GM23338 (cell line): Measurements from ENCODE around the gene FAM76B. TPM values are rescaled to one million over a fixed set of nuclear protein-coding genes. Genes with fewer than 3 reads are reported as not detected.

Experiments used
- ATAC-seq: fragments of 200-7000 bp; cut with Tn5 transposase; 3 replicates; pipeline ENCODE4 v1.9.1; 2020
- DNase-seq: peaks from one replicate; pipeline ENCODE4 v3.0.0-alpha.2; 2015; ENCODE audit warnings: low spot score
- H2AFZ ChIP-seq: fragments of 200-600 bp; sonication (generic); 2 replicates; pipeline ENCODE4 v1.8.0; 2016; ENCODE audit warnings: antibody characterized with exemption, mild to moderate bottlenecking, moderate library complexity
- H3F3A ChIP-seq: fragments of 200-600 bp; sonication (generic); replicated peaks from 2 replicates; pipeline ENCODE4 v1.8.0; 2017; ENCODE audit warnings: antibody characterized with exemption, mixed run types, low read depth
- H3K27ac ChIP-seq: fragments of 200-600 bp; sonication (generic); 2 replicates; pipeline ENCODE4 v1.6.1; 2016; ENCODE audit warnings: low read depth
- H3K27me3 ChIP-seq: fragments of 200-600 bp; sonication (generic); 2 replicates; pipeline ENCODE4 v1.8.0; 2016; ENCODE audit warnings: mild to moderate bottlenecking, mixed run types, moderate library complexity; ENCODE audit not compliant: insufficient read depth
- H3K36me3 ChIP-seq: fragments of 200-600 bp; sonication (generic); 2 replicates; pipeline ENCODE4 v1.8.0; 2016; ENCODE audit warnings: mild to moderate bottlenecking; ENCODE audit not compliant: insufficient read depth
- H3K4me1 ChIP-seq: fragments of 200-600 bp; sonication (generic); 2 replicates; pipeline ENCODE4 v1.8.0; 2016; ENCODE audit warnings: mild to moderate bottlenecking, moderate library complexity; ENCODE audit not compliant: insufficient read depth
- H3K4me2 ChIP-seq: fragments of 200-600 bp; sonication (generic); 2 replicates; pipeline ENCODE4 v1.7.1; 2017; ENCODE audit warnings: mixed run types
- H3K4me3 ChIP-seq: fragments of 200-600 bp; sonication (generic); 2 replicates; pipeline ENCODE4 v1.6.1; 2016; ENCODE audit warnings: mixed run types
- H3K79me2 ChIP-seq: fragments of 200-600 bp; sonication (generic); replicated peaks from 2 replicates; pipeline ENCODE4 v1.8.0; 2017; ENCODE audit warnings: mild to moderate bottlenecking; ENCODE audit not compliant: insufficient read depth
- H3K9me2 ChIP-seq: fragments of 200-600 bp; sonication (generic); 2 replicates; pipeline ENCODE4 v1.8.0; 2017; ENCODE audit not compliant: insufficient read depth
- H4K20me1 ChIP-seq: fragments of 200-600 bp; sonication (generic); replicated peaks from 2 replicates; pipeline ENCODE4 v1.8.0; 2017; ENCODE audit warnings: mild to moderate bottlenecking; ENCODE audit not compliant: insufficient read depth
- H3K27ac Mint-ChIP-seq: 2 replicates; pipeline ENCODE4 v1.8.0; 2020; ENCODE audit warnings: inconsistent platforms, mild to moderate bottlenecking, moderate library complexity, mixed read lengths
- H3K27me3 Mint-ChIP-seq: 3 replicates; pipeline ENCODE4 v1.8.0; 2022; ENCODE audit warnings: low read depth, mild to moderate bottlenecking, moderate library complexity, mixed read lengths, inconsistent platforms; ENCODE audit not compliant: insufficient read depth, poor library complexity
- H3K36me3 Mint-ChIP-seq: 3 replicates; pipeline ENCODE4 v1.8.0; 2021; ENCODE audit warnings: low read depth, mild to moderate bottlenecking, inconsistent platforms, moderate library complexity, mixed read lengths
- H3K4me1 Mint-ChIP-seq: 3 replicates; pipeline ENCODE4 v1.8.0; 2020; ENCODE audit warnings: mild to moderate bottlenecking, inconsistent platforms, mixed read lengths
- H3K4me3 Mint-ChIP-seq: 3 replicates; pipeline ENCODE4 v1.8.0; 2021; ENCODE audit warnings: moderate library complexity, mild to moderate bottlenecking, inconsistent platforms, mixed read lengths
- H3K9me3 Mint-ChIP-seq: 3 replicates; pipeline ENCODE4 v1.8.0; 2020; ENCODE audit warnings: moderate library complexity, mild to moderate bottlenecking, inconsistent platforms, mixed read lengths
- CREB1 ChIP-seq: fragments of 250-450 bp; sonication (Bioruptor Pico); IDR thresholded peaks from 2 replicates; pipeline ENCODE4 v1.5.0; 2020; ENCODE audit warnings: low read depth, mild to moderate bottlenecking, moderate library complexity
- CTCF ChIP-seq, 2 experiments: fragments of 200-600 bp in 1 of 2; sonication (generic) in 1 of 2; conservative IDR thresholded peaks; 2 replicates each; pipeline versions ENCODE4 v1.5.1 to v1.6.1; 2016 to 2017; ENCODE audit warnings: antibody characterized with exemption in 2 of 2, low read depth in 2 of 2, mild to moderate bottlenecking in 2 of 2, moderate library complexity in 1 of 2
- ETS1 ChIP-seq: IDR thresholded peaks from 2 replicates; pipeline ENCODE4 v1.6.1; 2016; ENCODE audit warnings: antibody characterized with exemption
- EZH2 ChIP-seq: fragments of 200-600 bp; sonication (generic); IDR thresholded peaks from one replicate; pipeline ENCODE4 v1.8.0; 2017; ENCODE audit warnings: antibody characterized with exemption, mild to moderate bottlenecking, low read depth; ENCODE audit not compliant: unreplicated experiment
- EZH2phosphoT487 ChIP-seq: fragments of 200-600 bp; sonication (generic); IDR thresholded peaks from one replicate; pipeline ENCODE4 v1.8.1; 2018; ENCODE audit warnings: antibody characterized with exemption; ENCODE audit not compliant: unreplicated experiment
- JUNB ChIP-seq: IDR thresholded peaks from one replicate; pipeline ENCODE4 v1.6.1; 2016; ENCODE audit warnings: antibody characterized with exemption; ENCODE audit not compliant: unreplicated experiment
- NANOG ChIP-seq: IDR thresholded peaks from 2 replicates; pipeline ENCODE4 v1.6.1; 2016; ENCODE audit warnings: antibody characterized with exemption, borderline replicate concordance
- POLR2AphosphoS5 ChIP-seq: IDR thresholded peaks from 2 replicates; pipeline ENCODE4 v1.6.1; 2016; ENCODE audit warnings: antibody characterized with exemption, low read depth
- STAT1 ChIP-seq: IDR thresholded peaks from one replicate; pipeline ENCODE4 v1.6.1; 2016; ENCODE audit warnings: antibody characterized with exemption; ENCODE audit not compliant: unreplicated experiment
- ZNF114 ChIP-seq: fragments of 250-450 bp; sonication (Bioruptor Pico); IDR thresholded peaks from 2 replicates; pipeline ENCODE4 v1.5.0; 2020; ENCODE audit warnings: mild to moderate bottlenecking, moderate library complexity
- ZNF331 ChIP-seq: fragments of 250-450 bp; sonication (Bioruptor Pico); IDR thresholded peaks from 2 replicates; pipeline ENCODE4 v1.5.0; 2020; ENCODE audit warnings: low read depth, mild to moderate bottlenecking, moderate library complexity
- ZNF462 ChIP-seq: fragments of 250-450 bp; sonication (Bioruptor Pico); IDR thresholded peaks from 2 replicates; pipeline ENCODE4 v1.5.0; 2020; ENCODE audit warnings: mild to moderate bottlenecking, moderate library complexity
- polyA plus RNA-seq: library from polyadenylated mRNA; unstranded; fragments of >200 nt; fragmentation: Nextera tagmentation; extraction: Ambion mirVana; gene quantifications from 2 replicates; pipeline ENCODE4 v1.2.1, GENCODE V29; 2016
- total RNA-seq: library from RNA; depleted of rRNA; stranded (reverse); fragments of >200 nt; shearing (Covaris generic); gene quantifications from 2 replicates; pipeline ENCODE4 v1.2.3, GENCODE V29; 2014
- TF ChIP-seq, protein P1 (sequence below): IDR thresholded peaks from one replicate; pipeline ENCODE4 v1.6.1; 2018; ENCODE audit warnings: antibody characterized with exemption; ENCODE audit not compliant: unreplicated experiment

Gene FAM76B
- total and polyA plus RNA-seq, 2 experiments from 2014 or later = 21.1 to 37.9 TPM

GRCh38 chr11:95790123-95790932 lies 746 bp upstream of the FAM76B start, which contains the start of gene CEP57:
Gene CEP57 (plus strand): TSS chr11:95790498. CDS start chr11:95790699, 201 bp downstream.
- H3K9me3 Mint-ChIP-seq = 0 out of 3 replicates have a peak, but pooled peaks cover 4% of the 10 kb centered on the region
- H3K79me2 ChIP-seq = peaks cover 66% of the 10 kb centered on the region
- H3K4me3 Mint-ChIP-seq = peak within 1 kb of the TSS; percentile 98

More at GRCh38 chr11:95790123-95790932, 746 bp upstream of the FAM76B start, which contains the start of gene CEP57:
- H3K27me3 ChIP-seq = no peaks in the 10 kb centered on the region
- no peaks in the 10 kb centered on the region for H3K9me2 ChIP-seq
- peaks cover 21% of the 10 kb centered on the region; the same call in 1 of the 2 replicates for H4K20me1 ChIP-seq
- H3K4me1 Mint-ChIP-seq = peaks cover 37% of the 10 kb centered on the region
- H3K27me3 Mint-ChIP-seq = peaks cover 8% of the 10 kb centered on the region
- ATAC-seq (peak; percentile 75), DNase-seq (peak; percentile 99)
- H3K4me3 ChIP-seq = peak within 1 kb of the TSS; percentile 92
- peaks cover 30% of the 10 kb centered on the region for H3K36me3 Mint-ChIP-seq
- H3F3A ChIP-seq = 0 out of 2 replicates have a peak, but pooled peaks cover 5% of the 10 kb centered on the region
- H3K36me3 ChIP-seq = peaks cover 10% of the 10 kb centered on the region
- TF ChIP-seq CREB1 (CRISPR knock-in tag) = peak; percentile 100
- no peak for TF ChIP-seq EZH2
- no peak for TF ChIP-seq JUNB
- TF ChIP-seq, protein P1, sequence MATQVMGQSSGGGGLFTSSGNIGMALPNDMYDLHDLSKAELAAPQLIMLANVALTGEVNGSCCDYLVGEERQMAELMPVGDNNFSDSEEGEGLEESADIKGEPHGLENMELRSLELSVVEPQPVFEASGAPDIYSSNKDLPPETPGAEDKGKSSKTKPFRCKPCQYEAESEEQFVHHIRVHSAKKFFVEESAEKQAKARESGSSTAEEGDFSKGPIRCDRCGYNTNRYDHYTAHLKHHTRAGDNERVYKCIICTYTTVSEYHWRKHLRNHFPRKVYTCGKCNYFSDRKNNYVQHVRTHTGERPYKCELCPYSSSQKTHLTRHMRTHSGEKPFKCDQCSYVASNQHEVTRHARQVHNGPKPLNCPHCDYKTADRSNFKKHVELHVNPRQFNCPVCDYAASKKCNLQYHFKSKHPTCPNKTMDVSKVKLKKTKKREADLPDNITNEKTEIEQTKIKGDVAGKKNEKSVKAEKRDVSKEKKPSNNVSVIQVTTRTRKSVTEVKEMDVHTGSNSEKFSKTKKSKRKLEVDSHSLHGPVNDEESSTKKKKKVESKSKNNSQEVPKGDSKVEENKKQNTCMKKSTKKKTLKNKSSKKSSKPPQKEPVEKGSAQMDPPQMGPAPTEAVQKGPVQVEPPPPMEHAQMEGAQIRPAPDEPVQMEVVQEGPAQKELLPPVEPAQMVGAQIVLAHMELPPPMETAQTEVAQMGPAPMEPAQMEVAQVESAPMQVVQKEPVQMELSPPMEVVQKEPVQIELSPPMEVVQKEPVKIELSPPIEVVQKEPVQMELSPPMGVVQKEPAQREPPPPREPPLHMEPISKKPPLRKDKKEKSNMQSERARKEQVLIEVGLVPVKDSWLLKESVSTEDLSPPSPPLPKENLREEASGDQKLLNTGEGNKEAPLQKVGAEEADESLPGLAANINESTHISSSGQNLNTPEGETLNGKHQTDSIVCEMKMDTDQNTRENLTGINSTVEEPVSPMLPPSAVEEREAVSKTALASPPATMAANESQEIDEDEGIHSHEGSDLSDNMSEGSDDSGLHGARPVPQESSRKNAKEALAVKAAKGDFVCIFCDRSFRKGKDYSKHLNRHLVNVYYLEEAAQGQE = peak; percentile 6
- no peak for TF ChIP-seq ZNF462 (CRISPR knock-in tag)
- no peak for TF ChIP-seq ZNF331 (CRISPR knock-in tag)
- TF ChIP-seq NANOG = no peak
- peak; percentile 52; the same call in 1 of the 2 replicates for TF ChIP-seq POLR2AphosphoS5
- TF ChIP-seq ZNF114 (CRISPR knock-in tag) = no peak
- TF ChIP-seq CTCF (conservative IDR thresholded peaks at IDR 0.05; ENCODE audit: low read depth in 2 of 2) = no peak
- no peak for TF ChIP-seq EZH2phosphoT487
- peak; percentile 33; the same call in 1 of the 2 replicates for TF ChIP-seq ETS1
- TF ChIP-seq STAT1 = no peak
- H2AFZ ChIP-seq = peak within 1 kb of the TSS; percentile 63; the same call in 1 of the 2 replicates
- peak within 1 kb of the TSS; percentile 94 for H3K4me2 ChIP-seq
- H3K4me1 ChIP-seq = peaks cover 17% of the 10 kb centered on the region
- peak within 1 kb of the TSS; percentile 98 for H3K27ac ChIP-seq
- peak within 1 kb of the TSS; percentile 100 for H3K27ac Mint-ChIP-seq
